IMR-90 (cell line): ENCODE data around the gene TRAPPC4. TPM values are rescaled to one million over a fixed set of nuclear protein-coding genes. Genes with fewer than 3 reads are reported as not detected.

Experiments
- ATAC-seq: fragments of 200-7000 bp; cut with Tn5 transposase; 2 replicates; pipeline ENCODE4 v1.9.1; 2020; ENCODE audit warnings: low read depth, mild to moderate bottlenecking, moderate library complexity
- BruUV-seq: library from RNA; stranded (reverse); fragments of 400-500 nt; replicated peaks from 2 replicates; lab custom pipeline; 2021; lab: Mats Ljungman, UMichigan
- CTCF ChIA-PET: fragments of 300-600 bp; formaldehyde crosslinking; extraction: SDS; loops from one replicate; lab custom pipeline; 2021; ENCODE audit warnings: antibody characterized with exemption; lab: Yijun Ruan, JAX
- POLR2A ChIA-PET: fragments of 300-600 bp; sonication (Branson Sonifier 250); formaldehyde crosslinking; loops from one replicate; lab custom pipeline; 2022; ENCODE audit warnings: antibody characterized with exemption; ENCODE audit not compliant: unreplicated experiment; lab: Charles Lee
- DNase-seq: peaks from one replicate; pipeline ENCODE4 v3.0.0; 2013
- H2AFZ ChIP-seq: replicated peaks from 2 replicates; pipeline ENCODE3; 2013; ENCODE audit warnings: low read length, mild to moderate bottlenecking; ENCODE audit not compliant: poor library complexity
- H2AK5ac ChIP-seq: 2 replicates; pipeline ENCODE4 v1.6.1; 2013; ENCODE audit warnings: low read depth, low read length, inconsistent platforms
- H2AK9ac ChIP-seq: replicated peaks from 2 replicates; pipeline ENCODE3; 2013; ENCODE audit warnings: mild to moderate bottlenecking, low read depth, low read length, moderate library complexity; ENCODE audit not compliant: poor library complexity
- H2BK120ac ChIP-seq: 2 replicates; pipeline ENCODE4 v1.6.1; 2013; ENCODE audit warnings: low read depth, low read length, inconsistent platforms
- H2BK15ac ChIP-seq: 3 replicates; pipeline ENCODE4 v1.6.1; 2013; ENCODE audit warnings: low read depth, low read length, inconsistent platforms
- H2BK20ac ChIP-seq: 2 replicates; pipeline ENCODE4 v1.6.1; 2013; ENCODE audit warnings: low read depth, mild to moderate bottlenecking, inconsistent platforms, low read length, moderate library complexity
- H2BK5ac ChIP-seq: 2 replicates; pipeline ENCODE4 v1.6.1; 2013; ENCODE audit warnings: mild to moderate bottlenecking, low read depth, low read length, inconsistent platforms; ENCODE audit not compliant: poor library complexity, severe bottlenecking
- H3K14ac ChIP-seq: replicated peaks from 2 replicates; pipeline ENCODE4 v1.6.1; 2013; ENCODE audit warnings: low read depth, low read length, inconsistent platforms
- H3K18ac ChIP-seq: 2 replicates; pipeline ENCODE4 v1.6.1; 2013; ENCODE audit warnings: low read depth, low read length, control low read depth
- H3K23ac ChIP-seq: 2 replicates; pipeline ENCODE4 v1.6.1; 2013; ENCODE audit warnings: low read depth, low read length, inconsistent platforms
- H3K27ac ChIP-seq: 2 replicates; pipeline ENCODE4 v1.5.1; 2013; ENCODE audit warnings: mild to moderate bottlenecking, control low read depth, low read length; ENCODE audit not compliant: insufficient read depth
- H3K27me3 ChIP-seq: 2 replicates; pipeline ENCODE4 v1.6.1; 2013; ENCODE audit warnings: low read length; ENCODE audit not compliant: control insufficient read depth, insufficient read depth
- H3K36me3 ChIP-seq: 2 replicates; pipeline ENCODE4 v1.6.1; 2013; ENCODE audit warnings: low read length, mixed read lengths; ENCODE audit not compliant: control insufficient read depth, insufficient read depth
- H3K4ac ChIP-seq: 2 replicates; pipeline ENCODE4 v1.6.1; 2013; ENCODE audit warnings: low read depth, low read length, inconsistent platforms
- H3K4me1 ChIP-seq: 2 replicates; pipeline ENCODE4 v1.6.1; 2013; ENCODE audit warnings: low read length, mixed read lengths; ENCODE audit not compliant: control insufficient read depth, insufficient read depth
- H3K4me2 ChIP-seq: 2 replicates; pipeline ENCODE4 v1.6.1; 2013; ENCODE audit warnings: low read depth, mild to moderate bottlenecking, control low read depth, low read length, moderate library complexity
- H3K4me3 ChIP-seq: 2 replicates; pipeline ENCODE4 v1.5.1; 2013; ENCODE audit warnings: low read depth, mild to moderate bottlenecking, control low read depth, low read length, moderate library complexity; ENCODE audit not compliant: insufficient read depth
- H3K56ac ChIP-seq: 2 replicates; pipeline ENCODE4 v1.6.1; 2013; ENCODE audit warnings: low read length, inconsistent platforms; ENCODE audit not compliant: insufficient read depth; ENCODE audit errors: extremely low read depth
- H3K79me1 ChIP-seq, 2 experiments: 2 replicates each; pipeline ENCODE4 v1.6.1; 2013; ENCODE audit warnings: low read length in 2 of 2, inconsistent platforms in 1 of 2, low read depth in 1 of 2
- H3K9ac ChIP-seq: 2 replicates; pipeline ENCODE4 v1.6.1; 2013; ENCODE audit warnings: low read depth, low read length, control low read depth
- H3K9me1 ChIP-seq: 2 replicates; pipeline ENCODE4 v1.6.1; 2013; ENCODE audit warnings: low read length, inconsistent platforms; ENCODE audit not compliant: insufficient read depth
- H3K9me3 ChIP-seq: 2 replicates; pipeline ENCODE4 v1.6.1; 2013; ENCODE audit warnings: low read length; ENCODE audit not compliant: control insufficient read depth, insufficient read depth
- H4K20me1 ChIP-seq: 2 replicates; pipeline ENCODE4 v1.6.1; 2013; ENCODE audit warnings: low read length, inconsistent platforms; ENCODE audit not compliant: insufficient read depth
- H4K5ac ChIP-seq: 2 replicates; pipeline ENCODE4 v1.6.1; 2013; ENCODE audit warnings: mild to moderate bottlenecking, low read depth, low read length, control low read depth
- H4K8ac ChIP-seq, 2 experiments: 2 replicates each; pipeline ENCODE4 v1.6.1; 2013; ENCODE audit warnings: low read depth in 2 of 2, low read length in 2 of 2, control low read depth in 1 of 2, inconsistent platforms in 1 of 2
- H4K91ac ChIP-seq: 2 replicates; pipeline ENCODE4 v1.6.1; 2013; ENCODE audit warnings: low read depth, low read length, inconsistent platforms; ENCODE audit not compliant: insufficient read depth
- CEBPB ChIP-seq: IDR thresholded peaks from 2 replicates; pipeline ENCODE4 v1.6.1; 2012; ENCODE audit warnings: low read depth, low read length, improper control_type of control experiment
- CTCF ChIP-seq: conservative IDR thresholded peaks from 2 replicates; pipeline ENCODE4 v1.5.1; 2012; ENCODE audit warnings: mild to moderate bottlenecking, low read depth, low read length, improper control_type of control experiment
- MAZ ChIP-seq: IDR thresholded peaks from 2 replicates; pipeline ENCODE4 v1.6.1; 2012; ENCODE audit warnings: low read depth, mild to moderate bottlenecking, low read length, improper control_type of control experiment, moderate library complexity, borderline replicate concordance
- MXI1 ChIP-seq: IDR thresholded peaks from 2 replicates; pipeline ENCODE4 v1.6.1; 2012; ENCODE audit warnings: low read depth, mild to moderate bottlenecking, low read length, moderate library complexity, borderline replicate concordance
- POLR2A ChIP-seq: IDR thresholded peaks from 2 replicates; pipeline ENCODE4 v1.6.1; 2012; ENCODE audit warnings: mild to moderate bottlenecking, low read depth, low read length
- USF2 ChIP-seq: fragments of 150-350 bp; IDR thresholded peaks from 2 replicates; pipeline ENCODE4 v1.6.1; 2017; ENCODE audit warnings: mild to moderate bottlenecking, antibody characterized with exemption, low read length, low read depth
- WGBS, 2 experiments: methylation state at CpG; one replicate each; pipeline versions ENCODE4 v1.1.5 to v1.1.7; 2013; ENCODE audit warnings: missing lambda C conversion rate in 2 of 2; ENCODE audit not compliant: insufficient read length in 1 of 2; ENCODE audit errors: extremely low coverage in 2 of 2; 5-methylcytosine and 5-hydroxymethylcytosine counted together
- dilution Hi-C: fragments of 300-500 bp; cut with HindIII; formaldehyde crosslinking; loops from one replicate; pipeline ENCODE4 v1.14.3; 2018; ENCODE audit warnings: low sequenced_read_pairs; ENCODE audit not compliant: unreplicated experiment
- in situ Hi-C: fragments of 300-500 bp; cut with MboI; formaldehyde crosslinking; loops from 3 replicates; pipeline ENCODE4 v1.14.3; 2019; ENCODE audit warnings: low sequenced_read_pairs, inconsistent platforms, mixed read lengths
- intact Hi-C: fragments of 100-400 bp; cut with micrococcal nuclease; formaldehyde crosslinking; loops from 2 replicates; pipeline ENCODE4 v1.10.0; 2022
- polyA plus RNA-seq, 3 experiments: library from polyadenylated mRNA; depleted of rRNA; stranded (reverse); fragments of >200 nt; gene quantifications; 2 replicates each; pipeline ENCODE4 v1.2.3, GENCODE V29; 2012; ENCODE audit warnings: low replicate concordance in 1 of 3
- total RNA-seq: library from RNA; depleted of rRNA; stranded (reverse); fragments of >200 nt; gene quantifications from 2 replicates; pipeline ENCODE4 v1.2.3, GENCODE V29; 2012

TRAPPC4 gene
- total and polyA plus RNA-seq, 2 of the 4 experiments (the other 2 are of a cell fraction), result 102 to 162 TPM

- H2AK5ac ChIP-seq, result no peak overlapping the region
- H2AK9ac ChIP-seq, result no peak overlapping the region
- H2BK15ac ChIP-seq, result no peak overlapping the region
- H3K79me1 ChIP-seq, result peaks cover 13 to 41% of the 10 kb centered on the region in 2 experiments
- no peak overlapping the region for H3K23ac ChIP-seq
- H3K56ac ChIP-seq, result no peak overlapping the region
- H3K18ac ChIP-seq, result no peak overlapping the region
- H3K4me2 ChIP-seq, result no peak overlapping the region
- no peaks in the 10 kb centered on the region for H3K27me3 ChIP-seq
- no peak overlapping the region for H3K27ac ChIP-seq
- TF ChIP-seq MAZ, result no peak
- TF ChIP-seq POLR2A, result no peak
- no peak for TF ChIP-seq CEBPB
- no peak for TF ChIP-seq USF2
- no peak for TF ChIP-seq CTCF
- no peak for TF ChIP-seq MXI1
- no peak overlapping the region for H2BK5ac ChIP-seq
- in situ Hi-C loops, result no loop called here
- H3K4me1 ChIP-seq, result peaks cover 2% of the 10 kb centered on the region; the same call in 1 of the 2 replicates
- H3K14ac ChIP-seq, result no peak overlapping the region
- POLR2A ChIA-PET, result no interaction called here
- ATAC-seq (no peak), DNase-seq (no peak)
- H3K4me3 ChIP-seq, result no peak overlapping the region
- no peak overlapping the region for H2BK20ac ChIP-seq
- intact Hi-C loops, result no loop called here
- H3K9me1 ChIP-seq, result peaks cover 9% of the 10 kb centered on the region
- no peak overlapping the region for H3K4ac ChIP-seq
- dilution Hi-C loops, result no loop called here
- H3K36me3 ChIP-seq, result peaks cover 76% of the 10 kb centered on the region
- H4K8ac ChIP-seq, result no peak overlapping the region
- no peak overlapping the region for H2BK120ac ChIP-seq
- H3K9ac ChIP-seq, result no peak overlapping the region
- H2AFZ ChIP-seq, result no peak overlapping the region
- 90% methylated on average over 2 of the region's 17 CpGs; no CpG with 5 or more reads in 1 of the 2 experiments for WGBS, 2 experiments
- H4K91ac ChIP-seq, result no peak overlapping the region
- no peak overlapping the region for H4K5ac ChIP-seq
- 0 out of 2 replicates have a peak, but pooled peaks cover 5% of the 10 kb centered on the region for H4K20me1 ChIP-seq
- no peaks in the 10 kb centered on the region for H3K9me3 ChIP-seq
- no TSS peak for BruUV-seq
- CTCF ChIA-PET, result no interaction called here
Measured at GRCh38 chr11:119051440-119052162, 33.0 kb downstream of the TRAPPC4 start.
